ENCODE results near the gene MUC4.

GRCh38 chr3:195736866-195737490 lies 74.8 kb downstream of the MUC4 start:
- TF ChIP-seq CTCF (IDR thresholded peaks at IDR 0.05) (no peak), POLR2AphosphoS5 (IDR thresholded peaks at IDR 0.05) (no peak)

Data from upper lobe of left lung (tissue), 4 donors.